ENCODE results near the gene TNS1. TPM values are rescaled to one million over a fixed set of nuclear protein-coding genes. Genes with fewer than 3 reads are reported as not detected.

The TNS1 gene
- polyA plus RNA-seq, 3 donors = 55.2 to 58.0 (median 56.0) TPM

DNA sequence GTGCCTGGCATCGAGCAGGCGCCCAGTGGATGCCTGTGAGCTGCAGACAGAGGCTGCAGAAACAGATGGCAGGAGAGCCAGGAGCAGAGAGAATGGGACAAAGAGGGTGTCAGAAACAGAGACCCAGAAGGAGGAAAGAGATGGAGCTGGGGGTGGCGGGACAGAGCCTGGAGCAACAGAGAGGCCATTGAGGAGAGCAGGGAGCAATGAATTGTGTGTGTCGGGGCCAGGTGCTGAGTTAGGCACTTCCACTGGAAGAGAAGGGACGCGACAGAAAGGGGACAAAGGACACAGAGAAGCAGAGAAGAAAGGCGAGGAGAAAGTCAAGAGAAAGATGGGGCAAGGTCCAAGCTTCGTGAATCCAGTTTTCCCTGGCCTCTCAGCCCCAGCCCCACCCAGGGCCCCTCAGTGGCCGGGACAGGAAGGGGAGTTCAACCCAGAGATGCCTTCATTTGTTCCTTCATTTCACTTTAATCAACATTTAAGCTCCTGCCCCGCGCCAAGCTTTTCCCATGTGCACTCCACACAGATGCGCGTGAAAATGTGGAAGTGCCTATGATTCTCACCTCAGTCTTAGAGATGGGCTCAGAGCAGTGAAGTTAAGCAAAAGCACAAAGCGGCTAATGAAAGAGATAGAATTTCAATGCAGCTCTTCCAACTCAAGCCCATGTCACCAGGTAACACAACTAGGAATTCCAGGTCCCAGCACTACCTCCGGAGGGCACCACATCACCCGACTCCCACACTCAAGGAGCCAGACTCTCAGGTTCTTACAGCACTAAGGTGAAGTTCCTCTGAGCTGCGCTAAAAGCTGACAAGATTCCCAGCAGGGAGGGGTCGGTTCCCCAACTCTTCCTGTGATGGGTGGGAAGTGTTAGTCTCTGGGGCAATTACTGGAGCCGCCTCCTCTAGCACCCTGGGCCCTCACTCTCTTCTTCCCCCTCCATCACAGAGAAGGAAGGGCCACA lies 55.1 kb downstream of the TNS1 start:
- DNase-seq (ENCODE audit: low read depth in 3 of 3, low spot score in 2 of 3) = no peak

DNA sequence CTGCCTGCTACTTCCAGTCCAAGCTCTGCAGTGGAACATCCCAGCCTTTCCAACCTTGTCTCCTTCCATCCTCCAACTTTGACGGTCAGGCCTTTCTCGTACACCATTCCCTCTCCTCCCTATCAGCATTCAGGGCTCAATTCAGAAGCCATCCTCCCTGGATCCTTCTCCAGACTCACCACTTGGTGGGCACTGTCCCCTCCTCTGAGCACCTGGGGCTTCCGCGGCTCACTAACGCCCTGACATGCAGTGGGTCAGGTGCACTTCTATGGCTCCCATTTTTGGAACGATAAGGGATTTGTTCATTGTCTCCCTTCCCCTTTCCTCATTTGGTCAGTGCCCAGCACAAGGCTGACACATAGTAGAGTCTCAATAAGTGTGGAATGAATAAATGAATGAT lies 56.7 kb downstream of the TNS1 start:
- DNase-seq (ENCODE audit: low read depth in 3 of 3, low spot score in 2 of 3) = no peak

DNA sequence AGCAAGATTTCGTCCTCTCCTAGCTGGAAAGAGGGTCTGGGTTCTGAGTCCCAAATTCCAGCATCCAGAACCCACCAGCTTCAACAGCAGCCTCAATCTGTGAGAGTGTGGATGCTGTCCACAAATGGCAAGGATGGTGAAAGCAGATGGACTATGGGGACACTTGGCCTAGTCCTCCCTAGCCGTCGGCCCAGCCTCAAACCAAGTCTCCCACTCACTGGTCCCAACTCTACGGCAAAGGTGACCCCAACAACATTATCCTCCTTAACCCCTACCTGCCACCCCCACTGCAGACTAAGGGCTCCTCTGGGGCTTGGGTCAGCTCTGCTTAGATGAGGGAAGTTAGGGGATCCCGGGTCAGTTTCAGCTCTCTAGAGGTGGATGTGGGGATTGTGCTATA lies 57.3 kb downstream of the TNS1 start:
- DNase-seq (ENCODE audit: low read depth in 3 of 3, low spot score in 2 of 3) = no peak

DNA sequence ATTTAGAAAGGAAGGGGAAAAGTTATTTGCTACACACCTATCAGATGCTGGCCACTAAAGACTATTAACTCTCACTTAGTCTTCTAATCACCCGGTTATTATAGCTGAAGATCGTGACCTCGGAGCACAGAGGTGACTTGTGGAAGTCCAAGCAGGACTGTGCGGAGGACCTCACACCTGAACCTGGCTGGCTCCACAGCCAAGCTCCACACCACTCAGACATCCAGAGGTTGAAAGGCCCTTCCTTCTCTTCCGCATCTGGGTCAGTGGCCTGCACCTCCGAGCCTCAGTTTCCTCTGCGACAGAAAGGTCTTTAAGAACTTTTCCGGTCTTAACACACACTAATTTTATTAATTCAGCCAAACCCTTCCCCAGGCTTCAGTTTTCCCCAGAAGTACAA lies 57.9 kb downstream of the TNS1 start:
- no peak for DNase-seq (ENCODE audit: low read depth in 3 of 3, low spot score in 2 of 3)

DNA sequence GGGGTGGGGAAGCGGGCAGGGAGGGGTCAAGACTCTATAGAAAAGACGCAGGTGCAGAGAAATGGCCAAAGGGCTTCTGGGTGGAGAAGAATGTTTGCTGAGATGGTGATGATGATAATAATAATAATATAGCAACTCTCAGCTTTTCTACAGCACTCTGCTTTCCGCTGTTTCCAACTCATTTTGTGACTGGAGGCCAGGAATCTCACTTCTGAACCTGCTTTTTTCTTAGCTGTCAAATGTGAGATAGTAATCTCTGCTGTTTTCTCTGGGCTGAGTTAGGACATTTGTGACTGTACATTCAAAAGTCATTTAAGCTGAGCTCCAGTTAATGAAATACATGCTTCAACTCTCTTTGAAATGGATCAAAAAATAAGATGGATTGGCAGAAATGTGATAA lies 58.4 kb downstream of the TNS1 start:
- DNase-seq (ENCODE audit: low read depth in 3 of 3, low spot score in 2 of 3) = no peak

DNA sequence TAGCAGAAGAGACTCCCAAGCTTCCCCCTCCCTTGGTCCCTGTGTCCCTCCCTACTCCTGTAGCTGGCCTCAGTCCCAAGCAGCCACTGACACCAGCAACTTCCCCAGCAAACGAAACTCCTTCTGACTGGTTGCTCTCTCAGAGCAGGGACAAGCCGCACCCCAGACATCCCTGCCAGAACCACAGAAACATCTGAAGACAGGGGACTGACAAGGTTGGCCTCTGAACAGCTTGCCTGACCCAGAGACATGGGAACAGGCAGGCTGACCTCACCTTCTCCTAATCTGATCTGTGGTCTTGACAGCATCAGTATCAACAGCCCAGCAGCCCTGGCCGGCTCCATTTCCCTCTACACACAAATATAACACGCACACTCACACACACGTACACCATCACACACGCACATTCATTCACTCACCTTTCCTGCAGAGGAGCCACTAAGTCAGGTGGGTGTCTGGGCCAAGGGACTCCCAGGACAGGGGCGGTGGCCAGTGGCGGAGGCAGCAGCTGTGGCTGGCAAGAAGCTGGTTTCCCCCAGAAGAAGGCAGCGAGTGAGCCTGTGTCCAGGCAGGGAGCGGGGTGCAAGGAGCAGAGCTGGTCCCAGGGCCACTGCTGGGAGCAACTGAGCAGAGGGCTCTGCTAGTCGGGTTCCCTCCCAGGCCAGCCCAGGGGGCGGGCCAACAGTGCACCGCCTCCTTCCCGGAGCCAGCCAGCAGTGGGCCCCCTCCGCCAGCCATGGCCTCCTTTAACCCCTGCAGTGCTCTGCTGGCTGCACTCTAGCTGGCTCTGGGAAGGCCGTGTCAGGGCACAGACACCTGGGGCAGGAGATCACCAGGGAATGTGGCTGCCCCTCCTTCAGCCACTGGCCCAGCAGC lies 59.1 kb downstream of the TNS1 start:
- DNase-seq (ENCODE audit: low read depth in 3 of 3, low spot score in 2 of 3) = peak in 1 of 3 donors; percentile 63

DNA sequence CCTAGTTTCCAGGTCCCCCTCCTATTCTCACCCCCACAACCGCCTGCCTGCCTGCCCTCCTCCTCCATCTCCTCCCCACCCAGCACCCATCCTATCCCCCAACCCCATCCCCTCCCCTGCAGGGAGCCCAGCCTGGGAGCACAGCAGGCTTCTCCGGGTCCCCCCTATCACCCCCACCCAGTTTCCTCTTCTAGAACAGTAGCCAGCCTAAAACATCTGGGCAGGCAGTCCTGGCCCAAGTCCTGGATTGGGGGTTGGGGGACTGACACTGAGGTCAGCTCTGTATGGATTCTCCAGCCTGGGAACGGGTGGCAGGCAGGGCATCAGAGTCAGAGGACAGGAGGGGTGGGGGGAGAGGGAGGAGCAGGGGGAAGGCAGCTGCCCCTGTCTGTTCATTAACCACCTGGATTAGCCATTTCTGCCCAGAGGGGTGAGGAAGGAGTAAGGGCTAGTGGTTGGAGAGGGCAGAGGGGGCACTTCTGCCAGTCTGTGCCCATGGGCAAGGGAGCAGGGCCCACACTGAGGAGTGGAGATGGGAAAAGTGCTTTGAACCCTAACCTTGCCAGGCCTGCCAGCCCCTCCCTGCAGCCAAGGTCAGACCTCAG lies 60.0 kb downstream of the TNS1 start:
- DNase-seq (ENCODE audit: low read depth in 3 of 3, low spot score in 2 of 3) = no peak

DNA sequence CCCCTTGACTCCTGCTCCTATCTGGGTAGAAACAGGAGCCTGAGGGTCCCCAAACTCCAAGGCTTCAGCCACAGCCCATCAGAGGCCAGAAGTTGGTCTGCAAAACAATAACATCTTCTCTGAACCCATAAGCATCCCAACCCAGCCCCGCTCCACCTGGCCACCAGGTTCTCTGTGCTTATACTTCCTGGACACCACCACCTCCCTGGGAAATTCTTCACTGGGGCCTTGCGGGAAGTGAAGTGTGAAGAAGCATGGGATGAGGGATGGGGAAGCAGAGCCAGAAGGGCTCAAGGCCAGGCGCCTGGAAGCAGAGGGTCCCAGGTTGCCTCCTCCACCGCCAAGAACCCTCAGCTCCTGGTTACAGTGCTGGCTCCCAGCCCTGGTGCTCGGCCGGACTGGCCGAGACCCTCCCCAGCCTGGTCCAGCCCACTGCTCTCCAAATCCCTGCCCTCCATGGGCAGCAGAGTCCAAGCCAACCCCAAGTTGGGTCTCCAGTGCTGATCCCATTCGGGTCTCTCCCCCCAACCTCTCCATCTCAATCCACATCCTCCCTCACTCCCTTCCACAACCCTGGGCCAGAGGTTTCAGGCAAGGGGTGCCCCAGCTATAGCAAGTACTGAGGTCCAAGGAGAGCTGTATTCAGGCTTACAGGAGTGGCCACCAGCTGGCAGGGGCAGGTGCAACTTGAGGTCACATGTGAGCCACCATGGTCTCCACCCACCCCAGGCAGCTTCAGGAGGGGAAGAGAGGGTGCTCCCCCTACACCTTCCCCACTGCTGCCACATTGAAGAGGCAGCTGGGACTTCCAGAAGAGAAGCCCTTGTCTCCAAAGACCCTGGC lies 60.7 kb downstream of the TNS1 start:
- DNase-seq (ENCODE audit: low read depth in 3 of 3, low spot score in 2 of 3) = no peak

DNA sequence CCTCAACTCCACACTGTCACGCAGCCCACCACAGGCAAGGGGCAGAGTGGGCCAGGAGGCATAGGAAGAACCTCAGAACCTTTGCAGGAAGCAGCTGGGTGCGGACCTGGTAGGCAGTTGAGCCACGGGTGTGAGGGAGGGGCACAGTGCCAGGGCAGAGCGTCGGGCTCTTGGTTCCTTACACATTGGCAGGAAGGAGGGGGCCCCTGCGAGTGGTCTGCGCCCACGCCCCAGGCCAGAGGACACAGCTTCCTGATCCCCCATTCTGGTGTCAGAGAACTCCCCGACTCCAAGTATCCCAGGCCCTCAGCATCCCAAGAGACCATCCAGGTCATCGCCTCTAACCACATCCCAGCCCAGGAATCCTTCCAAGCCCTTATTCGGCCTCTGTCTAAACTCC lies 61.5 kb downstream of the TNS1 start:
- DNase-seq (ENCODE audit: low read depth in 3 of 3, low spot score in 2 of 3) = no peak

DNA sequence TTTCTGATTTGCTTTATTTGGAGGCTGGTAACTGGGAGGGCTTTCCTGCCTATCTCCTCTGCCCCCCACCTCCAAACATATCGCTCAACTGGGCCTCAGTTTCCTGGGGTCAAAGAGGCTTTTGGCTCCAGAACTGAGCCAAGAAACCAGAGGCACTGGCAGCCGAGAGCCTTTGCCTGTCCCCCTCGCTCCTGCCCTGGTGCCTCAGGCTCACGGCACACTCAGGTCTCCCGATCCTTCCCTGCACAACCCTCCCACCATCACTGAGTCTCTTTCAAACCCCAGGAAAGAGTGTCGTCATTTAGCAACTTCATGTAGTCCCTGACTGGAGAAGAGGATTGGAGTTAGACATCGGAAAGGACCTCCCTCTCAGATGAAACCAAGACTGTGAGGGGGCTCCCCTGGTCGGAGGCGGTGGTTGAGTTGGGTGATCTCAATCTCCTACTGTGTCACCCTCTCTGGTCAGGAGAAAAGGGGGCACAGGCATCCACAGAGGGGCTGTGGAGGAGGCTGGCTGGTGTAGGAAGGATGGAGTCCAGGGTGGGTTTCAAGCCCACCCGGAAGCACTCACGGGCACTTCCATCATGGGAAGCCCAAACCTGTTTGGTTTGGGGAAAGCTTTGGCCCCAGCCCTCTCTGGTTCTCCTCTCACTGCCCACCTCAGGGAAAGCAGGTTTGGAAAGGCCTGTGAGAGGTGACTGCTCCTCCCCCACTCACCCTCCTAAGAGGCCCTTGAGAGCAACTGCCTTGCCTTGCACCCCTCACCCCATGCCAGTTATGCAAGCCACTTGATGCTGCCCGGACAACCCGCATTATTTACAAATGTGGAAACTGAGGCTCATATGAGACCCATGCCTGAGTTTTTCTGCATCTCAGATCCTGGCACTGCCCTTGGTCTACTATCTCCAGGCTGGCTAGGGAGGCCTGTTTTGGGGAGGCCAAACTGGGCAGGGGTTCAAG lies 62.3 kb downstream of the TNS1 start:
- DNase-seq (ENCODE audit: low read depth in 3 of 3, low spot score in 2 of 3) = no peak

DNA sequence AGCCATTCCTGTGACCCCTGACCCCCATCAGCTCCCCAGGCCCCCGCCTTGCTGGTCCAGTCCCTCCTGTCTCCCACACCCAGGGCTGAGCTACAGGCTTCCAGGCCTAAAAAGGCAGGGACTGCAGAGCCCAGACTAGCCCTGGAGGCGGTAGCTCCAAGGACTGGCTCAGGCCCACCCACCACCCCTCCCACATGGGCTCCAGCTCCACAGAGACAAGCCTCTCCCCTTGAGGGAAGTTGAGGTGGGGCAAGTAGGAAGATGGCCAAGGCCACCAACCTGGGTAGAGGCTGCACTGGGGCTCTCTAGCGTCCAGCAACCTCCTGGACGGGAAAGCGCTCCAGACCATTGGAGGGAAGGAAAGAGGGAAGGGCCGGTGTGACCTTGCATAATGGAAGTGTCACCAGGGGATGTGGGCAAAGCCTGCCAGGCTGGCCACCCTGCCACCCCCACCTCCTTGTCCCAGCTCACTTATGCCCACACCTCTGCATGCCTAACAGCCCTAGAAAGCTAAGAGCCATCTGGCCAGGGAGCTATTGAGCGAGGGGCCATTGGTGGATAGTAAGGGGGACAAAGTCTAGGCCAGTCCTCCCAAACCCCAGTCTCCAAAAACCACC lies 63.1 kb downstream of the TNS1 start:
- DNase-seq (ENCODE audit: low read depth in 3 of 3, low spot score in 2 of 3) = no peak

DNA sequence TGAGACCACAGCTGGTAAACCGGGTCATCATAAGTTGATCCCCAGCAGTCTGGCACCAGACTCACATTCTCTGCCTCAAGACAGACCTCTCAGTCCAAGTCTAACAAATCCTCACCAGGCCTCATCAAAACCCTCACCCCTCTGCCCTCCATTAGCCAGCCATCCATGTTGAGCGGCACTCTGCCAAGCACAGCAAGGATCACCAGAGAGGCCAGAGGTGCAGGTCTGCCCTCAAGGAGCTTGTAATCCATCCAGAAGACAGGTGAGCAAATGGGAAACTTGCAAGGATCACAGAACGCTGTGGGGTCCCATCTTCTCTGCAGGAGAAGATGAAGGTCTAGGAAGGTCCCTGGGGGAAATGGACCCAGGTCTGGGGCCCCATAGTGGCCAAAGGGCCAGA lies 63.6 kb downstream of the TNS1 start:
- DNase-seq (ENCODE audit: low read depth in 3 of 3, low spot score in 2 of 3) = no peak

DNA sequence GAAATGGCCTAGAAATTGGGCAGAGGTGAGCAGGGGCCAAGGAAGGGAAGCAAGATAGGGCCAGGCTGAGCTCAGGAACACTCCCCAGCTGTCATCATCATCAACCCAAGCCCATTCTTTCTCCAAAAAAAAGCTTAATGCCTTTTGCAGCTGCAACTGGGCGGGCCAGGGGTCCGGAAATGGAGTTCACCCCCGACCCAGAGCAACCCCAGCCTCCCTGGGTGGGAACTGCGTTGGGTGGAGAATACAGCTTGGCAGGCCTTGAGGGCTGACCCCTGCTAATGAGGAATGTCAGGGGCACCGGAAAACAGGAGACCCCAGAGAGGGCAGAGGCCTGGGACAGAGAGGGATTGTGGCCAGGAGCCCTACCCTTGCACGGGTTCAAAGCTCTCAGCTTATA lies 64.8 kb downstream of the TNS1 start:
- no peak for DNase-seq (ENCODE audit: low read depth in 3 of 3, low spot score in 2 of 3)

DNA sequence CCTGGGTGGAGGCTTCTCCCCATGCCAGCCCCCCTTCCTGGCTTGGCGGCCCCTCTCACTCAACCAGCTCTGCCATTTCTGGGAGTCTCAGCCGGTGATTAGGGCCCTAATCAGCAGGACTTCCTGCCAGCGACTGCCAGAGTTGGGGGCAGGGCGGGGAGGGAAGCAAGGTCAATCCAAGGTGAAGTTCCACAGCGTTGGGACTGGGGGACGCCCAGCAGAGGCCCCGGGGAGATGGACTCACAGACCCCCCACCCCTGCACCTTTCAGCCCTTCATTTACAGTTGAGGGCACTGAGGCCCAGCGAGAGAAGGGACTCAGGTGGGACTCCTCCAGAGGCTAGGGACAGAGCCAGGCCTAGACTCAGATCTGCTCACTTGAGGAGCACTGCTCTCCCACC lies 65.3 kb downstream of the TNS1 start:
- no peak for DNase-seq (ENCODE audit: low read depth in 3 of 3, low spot score in 2 of 3)

DNA sequence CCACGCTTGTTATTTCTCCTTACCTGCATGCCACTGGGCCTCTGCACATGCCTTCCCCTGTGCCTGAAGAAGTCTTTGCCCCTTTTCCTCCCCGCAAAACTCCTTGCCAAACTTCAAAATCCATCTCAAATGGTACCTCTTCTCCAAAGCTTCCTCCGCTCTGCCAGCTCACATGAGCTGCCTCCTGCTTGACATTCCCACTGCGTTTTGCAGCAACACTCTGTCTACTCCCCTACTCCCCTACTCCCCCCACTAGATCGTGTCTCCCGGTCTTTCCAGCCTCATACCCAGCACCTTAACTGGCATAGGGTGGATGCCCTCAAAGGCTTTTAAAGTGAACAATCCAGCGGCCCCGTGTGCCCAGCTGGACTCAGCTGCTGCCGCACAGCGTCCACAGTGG lies 65.8 kb downstream of the TNS1 start:
- no peak for DNase-seq (ENCODE audit: low read depth in 3 of 3, low spot score in 2 of 3)

DNA sequence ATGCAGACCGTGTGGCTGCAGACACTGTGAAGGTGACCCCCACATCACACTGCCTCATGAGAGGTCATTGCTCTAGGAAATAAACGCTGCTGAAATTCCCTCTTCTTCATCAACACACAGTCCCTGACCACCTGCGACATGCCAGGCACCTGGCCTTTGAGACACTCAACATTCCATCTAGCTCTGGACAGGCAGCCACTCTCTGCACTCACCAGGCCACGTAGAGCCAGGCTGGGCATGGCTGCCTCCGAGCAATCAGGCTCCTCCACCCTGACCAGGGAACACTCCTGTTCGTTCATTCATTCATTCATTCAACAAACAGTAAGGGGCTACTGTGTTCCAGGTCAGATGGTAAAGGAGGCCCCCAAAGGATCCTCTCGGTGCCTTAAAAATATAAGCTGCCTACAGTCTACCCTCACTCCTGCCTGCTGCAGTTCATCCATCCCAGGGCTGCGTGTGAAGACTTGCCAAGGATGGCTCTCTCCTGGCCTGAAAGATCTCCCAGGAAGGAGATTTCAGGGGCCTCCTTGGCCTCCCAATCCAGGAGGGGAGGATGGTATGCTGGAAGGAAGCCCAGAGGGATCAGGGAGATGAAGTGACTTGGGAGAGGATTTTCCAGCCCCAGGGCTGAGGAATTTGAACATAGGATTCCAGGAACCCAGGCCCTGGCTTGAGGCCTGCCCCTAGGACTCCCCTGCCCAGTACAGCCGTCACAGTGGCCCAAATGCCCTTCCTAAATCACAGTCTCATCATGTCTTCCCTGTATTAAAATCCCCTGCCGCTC lies 66.7 kb downstream of the TNS1 start:
- DNase-seq (ENCODE audit: low read depth in 3 of 3, low spot score in 2 of 3) = no peak

DNA sequence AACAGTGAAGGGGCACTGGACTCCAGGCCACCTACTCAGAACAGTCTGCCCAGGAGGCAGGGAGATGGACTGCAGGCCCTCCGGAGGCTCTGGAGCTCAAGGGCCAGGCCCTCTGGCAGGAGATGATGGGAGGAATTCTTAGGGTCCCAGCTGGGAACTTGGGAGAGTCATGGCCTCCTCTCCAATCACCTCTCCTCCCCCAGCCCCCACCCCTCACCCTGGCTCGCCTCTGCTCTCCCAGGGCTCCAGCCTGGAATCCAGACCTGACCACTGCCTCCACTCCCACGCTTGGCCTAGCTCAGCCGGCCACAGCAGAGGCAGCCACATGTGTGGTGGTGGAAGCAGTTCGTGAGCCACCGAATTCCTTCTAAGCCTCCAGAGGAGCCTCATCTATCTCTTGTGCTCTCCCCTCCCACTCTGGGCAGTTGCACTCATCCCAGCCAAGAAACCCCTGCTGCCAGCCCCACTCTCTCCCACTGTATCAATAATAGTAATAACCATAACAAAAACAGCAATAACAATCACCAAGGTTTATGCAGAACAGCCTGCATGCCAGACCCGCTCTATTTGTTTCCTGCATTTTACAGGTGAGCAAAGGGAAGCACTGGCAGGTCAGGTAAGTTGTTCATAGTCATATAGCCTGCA lies 67.4 kb downstream of the TNS1 start:
- no peak for DNase-seq (ENCODE audit: low read depth in 3 of 3, low spot score in 2 of 3)

Data from right renal cortex interstitium (tissue), 3 donors.